Measurements from ENCODE around the gene SDF2L1. TPM values are rescaled to one million over a fixed set of nuclear protein-coding genes. Genes with fewer than 3 reads are reported as not detected.

The SDF2L1 gene
- total RNA-seq, 2 donors from 2014 or later: 29.0 to 46.5 TPM

Small RNA genes within 50 kb of the gene (microRNA-seq; reads per million reads assigned to microRNA genes)
- gene MIR130B (956 to 1,156 reads per million in 2 donors), gene MIR301B (0.53 to 1.4 reads per million in 2 donors)

Other genes starting within 250 kb of the SDF2L1 start
- gene HIC2, start 224.9 kb upstream of the SDF2L1 start, total RNA-seq: 1 to 10 TPM; 5.0 to 6.8 TPM
- 1 to 10 TPM; 3.3 to 4.0 TPM for gene TMEM191C, start 174.9 kb upstream of the SDF2L1 start, total RNA-seq
- gene RIMBP3C, start 90.8 kb upstream of the SDF2L1 start, total RNA-seq: under 1 TPM in 1 of 2 donors, not detected in 1; 0.28 TPM
- gene UBE2L3, start 74.6 kb upstream of the SDF2L1 start, total RNA-seq: 10 to 100 TPM; 51.5 to 59.6 TPM
- gene YDJC, start 12.3 kb upstream of the SDF2L1 start, total RNA-seq: 10 to 100 TPM; 18.9 to 23.2 TPM
- under 1 TPM; 0.49 to 0.53 TPM for gene CCDC116, start 9.5 kb upstream of the SDF2L1 start, total RNA-seq
- 10 to 100 TPM; 48.0 to 60.5 TPM for gene PPIL2, start 23.7 kb downstream of the SDF2L1 start, total RNA-seq
- 1 to 10 TPM; 1.6 to 3.4 TPM for gene YPEL1, start 93.5 kb downstream of the SDF2L1 start, total RNA-seq
- gene MAPK1, start 225.3 kb downstream of the SDF2L1 start, total RNA-seq: 100 to 1,000 TPM; 123 to 144 TPM

Data from left colon (tissue), 2 donors.